H1 (cell line): ENCODE measurements around the gene ZNF462. TPM values are rescaled to one million over a fixed set of nuclear protein-coding genes. Genes with fewer than 3 reads are reported as not detected.

ENCODE experiments used
- BRCA1 ChIP-seq: IDR thresholded peaks from 2 replicates; pipeline ENCODE4 v1.6.1; 2012; ENCODE audit warnings: low read depth, low read length, improper control_type of control experiment
- CEBPB ChIP-seq: IDR thresholded peaks from 2 replicates; pipeline ENCODE4 v1.6.1; 2012; ENCODE audit warnings: low read depth, low read length
- CTCF ChIP-seq, 3 experiments: IDR thresholded peaks; 1 replicate in 2 of 3; 2 replicates in 1 of 3; pipeline versions ENCODE4 v1.5.1 to v1.6.1; 2011; ENCODE audit warnings: low read length in 3 of 3, mild to moderate bottlenecking in 3 of 3, inconsistent platforms in 2 of 3, low read depth in 1 of 3, moderate library complexity in 1 of 3; ENCODE audit not compliant: insufficient read depth in 1 of 3; ENCODE audit errors: control extremely low read depth in 1 of 3
- EGR1 ChIP-seq: IDR thresholded peaks from 2 replicates; pipeline ENCODE4 v1.6.1; 2011; ENCODE audit warnings: low read depth, low read length, borderline replicate concordance
- FOSL1 ChIP-seq: IDR thresholded peaks from 2 replicates; pipeline ENCODE4 v1.6.1; 2011; ENCODE audit warnings: mild to moderate bottlenecking, low read depth, low read length, moderate library complexity; ENCODE audit not compliant: insufficient read depth
- GABPA ChIP-seq: IDR thresholded peaks from 2 replicates; pipeline ENCODE4 v1.6.1; 2011; ENCODE audit warnings: mild to moderate bottlenecking, low read length, moderate library complexity, borderline replicate concordance; ENCODE audit not compliant: insufficient read depth
- TAF1 ChIP-seq: IDR thresholded peaks from 2 replicates; pipeline ENCODE4 v1.6.1; 2011; ENCODE audit warnings: mild to moderate bottlenecking, low read depth, low read length
- TAF7 ChIP-seq: optimal IDR thresholded peaks from 2 replicates; pipeline ENCODE3; 2011; ENCODE audit warnings: low read depth, mild to moderate bottlenecking, inconsistent platforms, low read length, moderate library complexity, borderline replicate concordance
- polyA plus RNA-seq, 7 experiments: library from polyadenylated mRNA; depleted of rRNA in 3 of 7; stranded (reverse) in 5 of 7; unstranded in 2 of 7; fragments of >200 nt in 5 of 7; fragments of 200-250 nt in 2 of 7; gene quantifications; 1 replicate in 5 of 7; 2 replicates in 1 of 7; 4 replicates in 1 of 7; pipeline versions ENCODE4 v1.2.1 to v1.2.3, GENCODE V29; 2011 to 2013; ENCODE audit warnings: missing spikeins in 2 of 7, mixed read lengths in 2 of 7
- total RNA-seq: library from RNA; stranded (reverse); fragmentation: NEBNext Ultra II Directional; extraction: Animal tissue kit (Norgen Biotek cat#: 25700); gene quantifications from 2 replicates; pipeline ENCODE4 v1.2.1, GENCODE V29; 2021
- TF ChIP-seq, protein P1 (sequence below): fragments of 300-600 bp; sonication (generic); IDR thresholded peaks from 2 replicates; pipeline ENCODE4 v1.7.1; 2012; ENCODE audit warnings: low read length, moderate library complexity, mild to moderate bottlenecking, inconsistent platforms; ENCODE audit not compliant: insufficient replicate concordance

Gene ZNF462
- total and polyA plus RNA-seq, 2 of the 8 experiments (the other 6 are each of a cell fraction or from before 2014, with no cell fraction given) = 30.0 to 163 TPM

GRCh38 chr9:106883626-106884190 lies 20.7 kb downstream of the ZNF462 start (continued):
- TF ChIP-seq, protein P1, sequence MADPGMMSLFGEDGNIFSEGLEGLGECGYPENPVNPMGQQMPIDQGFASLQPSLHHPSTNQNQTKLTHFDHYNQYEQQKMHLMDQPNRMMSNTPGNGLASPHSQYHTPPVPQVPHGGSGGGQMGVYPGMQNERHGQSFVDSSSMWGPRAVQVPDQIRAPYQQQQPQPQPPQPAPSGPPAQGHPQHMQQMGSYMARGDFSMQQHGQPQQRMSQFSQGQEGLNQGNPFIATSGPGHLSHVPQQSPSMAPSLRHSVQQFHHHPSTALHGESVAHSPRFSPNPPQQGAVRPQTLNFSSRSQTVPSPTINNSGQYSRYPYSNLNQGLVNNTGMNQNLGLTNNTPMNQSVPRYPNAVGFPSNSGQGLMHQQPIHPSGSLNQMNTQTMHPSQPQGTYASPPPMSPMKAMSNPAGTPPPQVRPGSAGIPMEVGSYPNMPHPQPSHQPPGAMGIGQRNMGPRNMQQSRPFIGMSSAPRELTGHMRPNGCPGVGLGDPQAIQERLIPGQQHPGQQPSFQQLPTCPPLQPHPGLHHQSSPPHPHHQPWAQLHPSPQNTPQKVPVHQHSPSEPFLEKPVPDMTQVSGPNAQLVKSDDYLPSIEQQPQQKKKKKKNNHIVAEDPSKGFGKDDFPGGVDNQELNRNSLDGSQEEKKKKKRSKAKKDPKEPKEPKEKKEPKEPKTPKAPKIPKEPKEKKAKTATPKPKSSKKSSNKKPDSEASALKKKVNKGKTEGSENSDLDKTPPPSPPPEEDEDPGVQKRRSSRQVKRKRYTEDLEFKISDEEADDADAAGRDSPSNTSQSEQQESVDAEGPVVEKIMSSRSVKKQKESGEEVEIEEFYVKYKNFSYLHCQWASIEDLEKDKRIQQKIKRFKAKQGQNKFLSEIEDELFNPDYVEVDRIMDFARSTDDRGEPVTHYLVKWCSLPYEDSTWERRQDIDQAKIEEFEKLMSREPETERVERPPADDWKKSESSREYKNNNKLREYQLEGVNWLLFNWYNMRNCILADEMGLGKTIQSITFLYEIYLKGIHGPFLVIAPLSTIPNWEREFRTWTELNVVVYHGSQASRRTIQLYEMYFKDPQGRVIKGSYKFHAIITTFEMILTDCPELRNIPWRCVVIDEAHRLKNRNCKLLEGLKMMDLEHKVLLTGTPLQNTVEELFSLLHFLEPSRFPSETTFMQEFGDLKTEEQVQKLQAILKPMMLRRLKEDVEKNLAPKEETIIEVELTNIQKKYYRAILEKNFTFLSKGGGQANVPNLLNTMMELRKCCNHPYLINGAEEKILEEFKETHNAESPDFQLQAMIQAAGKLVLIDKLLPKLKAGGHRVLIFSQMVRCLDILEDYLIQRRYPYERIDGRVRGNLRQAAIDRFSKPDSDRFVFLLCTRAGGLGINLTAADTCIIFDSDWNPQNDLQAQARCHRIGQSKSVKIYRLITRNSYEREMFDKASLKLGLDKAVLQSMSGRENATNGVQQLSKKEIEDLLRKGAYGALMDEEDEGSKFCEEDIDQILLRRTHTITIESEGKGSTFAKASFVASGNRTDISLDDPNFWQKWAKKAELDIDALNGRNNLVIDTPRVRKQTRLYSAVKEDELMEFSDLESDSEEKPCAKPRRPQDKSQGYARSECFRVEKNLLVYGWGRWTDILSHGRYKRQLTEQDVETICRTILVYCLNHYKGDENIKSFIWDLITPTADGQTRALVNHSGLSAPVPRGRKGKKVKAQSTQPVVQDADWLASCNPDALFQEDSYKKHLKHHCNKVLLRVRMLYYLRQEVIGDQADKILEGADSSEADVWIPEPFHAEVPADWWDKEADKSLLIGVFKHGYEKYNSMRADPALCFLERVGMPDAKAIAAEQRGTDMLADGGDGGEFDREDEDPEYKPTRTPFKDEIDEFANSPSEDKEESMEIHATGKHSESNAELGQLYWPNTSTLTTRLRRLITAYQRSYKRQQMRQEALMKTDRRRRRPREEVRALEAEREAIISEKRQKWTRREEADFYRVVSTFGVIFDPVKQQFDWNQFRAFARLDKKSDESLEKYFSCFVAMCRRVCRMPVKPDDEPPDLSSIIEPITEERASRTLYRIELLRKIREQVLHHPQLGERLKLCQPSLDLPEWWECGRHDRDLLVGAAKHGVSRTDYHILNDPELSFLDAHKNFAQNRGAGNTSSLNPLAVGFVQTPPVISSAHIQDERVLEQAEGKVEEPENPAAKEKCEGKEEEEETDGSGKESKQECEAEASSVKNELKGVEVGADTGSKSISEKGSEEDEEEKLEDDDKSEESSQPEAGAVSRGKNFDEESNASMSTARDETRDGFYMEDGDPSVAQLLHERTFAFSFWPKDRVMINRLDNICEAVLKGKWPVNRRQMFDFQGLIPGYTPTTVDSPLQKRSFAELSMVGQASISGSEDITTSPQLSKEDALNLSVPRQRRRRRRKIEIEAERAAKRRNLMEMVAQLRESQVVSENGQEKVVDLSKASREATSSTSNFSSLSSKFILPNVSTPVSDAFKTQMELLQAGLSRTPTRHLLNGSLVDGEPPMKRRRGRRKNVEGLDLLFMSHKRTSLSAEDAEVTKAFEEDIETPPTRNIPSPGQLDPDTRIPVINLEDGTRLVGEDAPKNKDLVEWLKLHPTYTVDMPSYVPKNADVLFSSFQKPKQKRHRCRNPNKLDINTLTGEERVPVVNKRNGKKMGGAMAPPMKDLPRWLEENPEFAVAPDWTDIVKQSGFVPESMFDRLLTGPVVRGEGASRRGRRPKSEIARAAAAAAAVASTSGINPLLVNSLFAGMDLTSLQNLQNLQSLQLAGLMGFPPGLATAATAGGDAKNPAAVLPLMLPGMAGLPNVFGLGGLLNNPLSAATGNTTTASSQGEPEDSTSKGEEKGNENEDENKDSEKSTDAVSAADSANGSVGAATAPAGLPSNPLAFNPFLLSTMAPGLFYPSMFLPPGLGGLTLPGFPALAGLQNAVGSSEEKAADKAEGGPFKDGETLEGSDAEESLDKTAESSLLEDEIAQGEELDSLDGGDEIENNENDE = no peak
- TF ChIP-seq BRCA1 = no peak
- no peak for TF ChIP-seq GABPA
- no peak for TF ChIP-seq CEBPB
- TF ChIP-seq TAF1 = no peak
- no peak for TF ChIP-seq FOSL1
- no peak for TF ChIP-seq CTCF (IDR thresholded peaks at IDR 0.05; ENCODE audit: control extremely low read depth in 1 of 3, insufficient read depth in 1 of 3, low read depth in 1 of 3, low read length in 3 of 3)
- no peak for TF ChIP-seq TAF7
- no peak for TF ChIP-seq EGR1
